ENCODE measurements around the gene RERGL. TPM values are rescaled to one million over a fixed set of nuclear protein-coding genes. Genes with fewer than 3 reads are reported as not detected.
"Not testable (repeated sequence)": the region's sequence is repeated elsewhere in the genome, so short reads cannot be mapped to it uniquely, and the experiment has no call there.

RERGL gene
- total and polyA plus RNA-seq, 12 donors: 0.54 to 23.9 (median 2.1) TPM; not detected in 1

DNA sequence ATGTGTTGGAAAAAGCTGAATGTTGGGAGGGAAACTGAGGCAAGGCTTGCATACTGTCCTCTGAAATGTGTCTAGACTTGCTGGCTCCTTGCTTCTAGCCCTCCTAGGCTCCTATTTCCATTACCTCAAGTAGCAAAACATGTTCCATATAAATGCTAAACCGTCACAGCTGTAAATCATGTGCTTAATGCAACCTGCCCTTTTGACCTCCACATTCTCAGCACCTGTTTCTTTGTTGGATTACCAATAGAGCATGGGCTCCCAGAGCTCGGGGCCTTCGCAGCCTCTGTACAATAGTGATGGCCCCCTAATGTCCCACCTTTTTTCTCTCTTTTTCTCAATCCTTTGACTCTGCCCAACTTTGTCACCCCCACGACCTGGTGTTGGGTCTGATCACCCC lies 23.3 kb downstream of the RERGL start:
- Histone ChIP-seq H3K27me3 (no peaks in the 10 kb centered on the region), H3K9me3 (replicated peaks in 1 of 3) (no peaks in the 10 kb centered on the region), H3K27ac (no peak overlapping the region), H3K4me3 (no peak overlapping the region), H3K36me3 (replicated peaks in 1 of 2) (no peaks in the 10 kb centered on the region), H3K4me1 (replicated peaks in 1 of 2) (no peaks in the 10 kb centered on the region)
- no peak for TF ChIP-seq POLR2A (IDR thresholded peaks at IDR 0.05)
- no peak for DNase-seq
- WGBS, 4 donors: 65 to 71% (median 68%) methylated on average over 4 of the region's 4 CpGs
- intact Hi-C loops (cut with DNase I): no loop called here

DNA sequence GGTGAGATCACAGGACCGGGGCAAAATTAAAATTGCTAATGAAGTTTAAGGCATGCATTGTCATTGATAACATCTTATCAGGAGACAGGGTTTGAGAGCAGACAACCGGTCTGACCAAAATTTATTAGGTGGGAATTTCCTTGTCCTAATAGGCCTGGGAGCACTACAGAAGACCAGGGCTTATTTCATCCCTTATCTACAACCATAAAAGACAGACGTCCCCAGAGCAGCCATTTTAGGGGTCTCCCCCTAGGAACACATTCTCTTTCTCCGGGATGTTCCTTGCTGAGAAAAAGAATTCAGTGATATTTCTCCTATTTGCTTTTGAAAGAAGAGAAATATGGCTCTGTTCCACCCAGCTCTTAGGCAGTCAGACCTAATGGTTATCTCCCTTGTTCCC lies 27.1 kb downstream of the RERGL start:
- not testable (repeated sequence) for H3K36me3 ChIP-seq (replicated peaks in 1 of 2)

DNA sequence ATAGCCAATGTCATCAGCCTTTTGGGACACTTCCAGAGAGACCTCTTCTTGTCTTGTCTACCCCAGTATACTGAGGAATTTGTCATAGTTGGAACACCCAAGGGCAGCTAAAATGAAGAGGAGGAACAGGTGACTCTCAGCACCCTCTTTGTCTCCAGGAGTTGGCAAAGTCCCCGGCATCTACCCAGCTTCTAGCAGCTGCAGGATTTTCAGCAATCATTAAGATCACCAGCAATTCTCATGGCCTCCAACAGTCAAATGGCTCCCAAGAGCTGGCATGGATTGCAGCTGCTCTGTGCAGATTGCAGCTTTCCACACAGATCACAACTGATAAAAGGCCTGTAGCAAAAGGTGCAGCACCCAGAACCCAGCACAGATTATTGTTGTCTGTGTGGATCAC lies 32.9 kb downstream of the RERGL start:
- Histone ChIP-seq H3K4me1 (replicated peaks in 1 of 2) (no peaks in the 10 kb centered on the region), H3K9me3 (replicated peaks in 1 of 3) (no peaks in the 10 kb centered on the region), H3K4me3 (no peak overlapping the region), H3K27ac (no peak overlapping the region), H3K27me3 (no peaks in the 10 kb centered on the region), H3K36me3 (replicated peaks in 1 of 2) (no peaks in the 10 kb centered on the region)
- WGBS, 4 donors: 71 to 100% (median 87%) methylated on average over 1 of the region's 1 CpG
- no peak for DNase-seq
- TF ChIP-seq, protein P1, sequence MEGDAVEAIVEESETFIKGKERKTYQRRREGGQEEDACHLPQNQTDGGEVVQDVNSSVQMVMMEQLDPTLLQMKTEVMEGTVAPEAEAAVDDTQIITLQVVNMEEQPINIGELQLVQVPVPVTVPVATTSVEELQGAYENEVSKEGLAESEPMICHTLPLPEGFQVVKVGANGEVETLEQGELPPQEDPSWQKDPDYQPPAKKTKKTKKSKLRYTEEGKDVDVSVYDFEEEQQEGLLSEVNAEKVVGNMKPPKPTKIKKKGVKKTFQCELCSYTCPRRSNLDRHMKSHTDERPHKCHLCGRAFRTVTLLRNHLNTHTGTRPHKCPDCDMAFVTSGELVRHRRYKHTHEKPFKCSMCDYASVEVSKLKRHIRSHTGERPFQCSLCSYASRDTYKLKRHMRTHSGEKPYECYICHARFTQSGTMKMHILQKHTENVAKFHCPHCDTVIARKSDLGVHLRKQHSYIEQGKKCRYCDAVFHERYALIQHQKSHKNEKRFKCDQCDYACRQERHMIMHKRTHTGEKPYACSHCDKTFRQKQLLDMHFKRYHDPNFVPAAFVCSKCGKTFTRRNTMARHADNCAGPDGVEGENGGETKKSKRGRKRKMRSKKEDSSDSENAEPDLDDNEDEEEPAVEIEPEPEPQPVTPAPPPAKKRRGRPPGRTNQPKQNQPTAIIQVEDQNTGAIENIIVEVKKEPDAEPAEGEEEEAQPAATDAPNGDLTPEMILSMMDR (IDR thresholded peaks at IDR 0.05): no peak
- TF ChIP-seq POLR2A (IDR thresholded peaks at IDR 0.05): no peak
- intact Hi-C loops (cut with DNase I): no loop called here

More for the DNA sequence above, 27.1 kb downstream of the RERGL start:
- H3K27ac ChIP-seq; H3K4me1 ChIP-seq (replicated peaks in 1 of 2); H3K4me3 ChIP-seq; H3K27me3 ChIP-seq; H3K9me3 ChIP-seq (replicated peaks in 1 of 3); DNase-seq; intact Hi-C loops (cut with DNase I): not testable (repeated sequence)
- 76 to 83% (median 77%) methylated on average over 4 of the region's 4 CpGs for WGBS, 4 donors

DNA sequence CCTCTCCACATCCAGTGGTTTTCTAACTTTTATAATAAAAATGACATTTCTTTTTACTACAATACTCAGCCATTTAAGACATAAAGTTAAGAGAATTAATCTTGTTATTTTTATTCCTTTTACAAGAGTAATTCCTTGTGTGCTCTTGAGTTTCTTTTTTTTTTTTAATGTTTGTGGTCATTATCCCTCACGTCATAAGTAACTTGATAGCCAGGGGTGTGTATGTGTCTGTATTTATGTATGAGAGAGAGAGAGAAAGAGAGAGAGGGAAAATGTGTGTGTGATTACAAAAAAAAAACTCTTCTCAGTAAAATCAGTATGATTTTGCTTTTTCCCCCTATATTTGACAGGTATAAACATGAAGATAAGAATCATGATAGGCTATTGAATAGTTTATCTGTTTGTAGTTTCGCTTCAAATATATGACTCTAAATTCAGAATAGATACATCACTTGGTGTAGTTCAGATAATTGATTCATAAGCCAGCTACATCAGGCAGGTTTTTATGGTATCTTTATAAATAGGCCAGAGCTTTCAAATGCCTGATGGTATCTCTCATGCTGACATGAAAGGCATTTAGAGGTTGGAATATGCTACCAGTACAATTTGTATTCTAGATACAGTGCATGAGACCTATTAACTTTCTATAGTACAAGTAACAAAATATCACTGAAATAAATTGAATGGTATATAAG lies 34.9 kb downstream of the RERGL start:
- TF ChIP-seq, protein P1 (IDR thresholded peaks at IDR 0.05): no peak
- TF ChIP-seq POLR2A (IDR thresholded peaks at IDR 0.05): no peak
- H3K9me3 ChIP-seq (replicated peaks in 1 of 3): no peaks in the 10 kb centered on the region
- no peak overlapping the region for H3K27ac ChIP-seq
- no peak for DNase-seq
- no peak overlapping the region for H3K4me3 ChIP-seq
- intact Hi-C loops (cut with DNase I): no loop called here
- no peaks in the 10 kb centered on the region for H3K36me3 ChIP-seq (replicated peaks in 1 of 2)
- H3K4me1 ChIP-seq (replicated peaks in 1 of 2): no peaks in the 10 kb centered on the region
- WGBS, 4 donors: 59 to 66% (median 62%) methylated on average over 2 of the region's 2 CpGs
- no peaks in the 10 kb centered on the region for H3K27me3 ChIP-seq

DNA sequence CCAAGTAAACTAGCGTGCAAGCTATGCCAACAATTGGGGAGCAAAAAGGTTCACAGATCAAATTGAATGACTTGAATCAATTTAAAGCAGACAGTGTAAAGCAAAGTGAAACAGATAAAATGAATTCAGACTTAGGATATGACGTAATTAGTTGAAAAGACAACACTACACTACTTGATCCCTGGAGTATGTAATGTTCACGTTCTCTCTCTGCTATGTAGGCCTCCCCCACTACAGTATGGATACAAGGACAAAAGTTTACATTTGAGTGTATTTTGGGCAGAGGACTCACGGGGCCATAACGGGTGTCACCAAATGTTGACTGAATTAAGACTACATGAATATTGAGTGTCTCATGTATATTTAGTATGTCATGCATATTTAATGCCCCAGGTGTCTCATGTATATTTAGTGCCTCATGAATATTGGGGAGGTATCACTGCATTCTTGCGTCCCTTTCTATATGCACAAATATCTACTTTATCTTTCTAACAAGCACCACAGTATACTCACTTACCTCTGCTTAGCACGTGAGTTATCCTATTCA lies 44.5 kb downstream of the RERGL start:
- Histone ChIP-seq H3K27me3 (no peaks in the 10 kb centered on the region), H3K36me3 (replicated peaks in 1 of 2) (no peaks in the 10 kb centered on the region), H3K9me3 (replicated peaks in 1 of 3) (no peaks in the 10 kb centered on the region), H3K27ac (no peak overlapping the region), H3K4me3 (no peak overlapping the region), H3K4me1 (replicated peaks in 1 of 2) (no peaks in the 10 kb centered on the region)
- intact Hi-C loops (cut with DNase I): no loop called here
- no peak for DNase-seq
- 80 to 86% (median 82%) methylated on average over 7 of the region's 7 CpGs for WGBS, 4 donors
- TF ChIP-seq, protein P1 (IDR thresholded peaks at IDR 0.05): no peak
- no peak for TF ChIP-seq POLR2A (IDR thresholded peaks at IDR 0.05)

DNA sequence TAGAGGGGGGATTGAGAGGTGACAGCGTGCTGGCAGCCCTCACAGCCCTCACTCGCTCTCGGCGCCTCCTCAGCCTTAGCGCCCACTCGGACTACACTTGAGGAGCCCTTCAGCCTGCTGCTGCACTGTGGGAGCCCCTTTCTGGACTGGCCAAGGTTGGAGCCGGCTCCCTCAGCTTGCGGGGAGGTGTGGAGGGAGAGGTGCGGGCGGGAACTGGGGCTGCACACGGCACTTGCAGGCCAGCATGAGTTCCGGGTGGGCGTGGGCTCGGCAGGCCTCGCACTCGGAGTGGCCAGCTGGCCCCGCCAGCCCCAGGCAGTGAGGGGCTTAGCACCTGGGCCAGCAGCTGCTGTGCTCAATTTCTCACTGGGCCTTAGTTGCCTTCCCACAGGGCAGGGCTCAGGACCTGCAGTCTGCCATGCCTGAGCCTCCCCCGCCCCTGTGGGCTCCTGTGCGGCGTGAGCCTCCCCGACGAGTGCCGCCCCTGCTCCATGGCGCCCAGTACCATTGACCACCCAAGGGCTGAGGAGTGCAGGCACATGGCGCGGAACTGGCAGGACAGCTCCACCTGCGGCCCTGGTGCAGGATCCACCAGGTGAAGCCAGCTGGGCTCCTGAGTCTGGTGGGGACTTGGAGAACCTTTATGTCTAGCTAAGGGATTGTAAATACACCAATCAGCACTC lies 49.8 kb downstream of the RERGL start:
- H3K27ac ChIP-seq; H3K9me3 ChIP-seq (replicated peaks in 1 of 3); H3K36me3 ChIP-seq (replicated peaks in 1 of 2); H3K27me3 ChIP-seq; DNase-seq; H3K4me1 ChIP-seq (replicated peaks in 1 of 2); intact Hi-C loops (cut with DNase I); H3K4me3 ChIP-seq: not testable (repeated sequence)
- WGBS, 4 donors: 86 to 93% (median 88%) methylated on average over 6 to 27 of the region's 27 CpGs

Measured in adrenal gland (tissue), 12 donors.